Breast epithelium (tissue), 3 donors: ENCODE data around the gene ARID1B.

Source experiments
- POLR2AphosphoS5 ChIP-seq, 3 donors: sonication (generic); formaldehyde crosslinking; IDR thresholded peaks; one replicate each; pipeline ENCODE4 v1.6.1; 2017; ENCODE audit warnings: antibody characterized with exemption in 3 of 3
- TF ChIP-seq, protein P1 (sequence below), 3 donors: fragments of 450-650 bp; IDR thresholded peaks; one replicate each; pipeline ENCODE4 v1.5.1; 2016 to 2017; ENCODE audit warnings: antibody characterized with exemption in 3 of 3, mild to moderate bottlenecking in 3 of 3, moderate library complexity in 3 of 3

DNA sequence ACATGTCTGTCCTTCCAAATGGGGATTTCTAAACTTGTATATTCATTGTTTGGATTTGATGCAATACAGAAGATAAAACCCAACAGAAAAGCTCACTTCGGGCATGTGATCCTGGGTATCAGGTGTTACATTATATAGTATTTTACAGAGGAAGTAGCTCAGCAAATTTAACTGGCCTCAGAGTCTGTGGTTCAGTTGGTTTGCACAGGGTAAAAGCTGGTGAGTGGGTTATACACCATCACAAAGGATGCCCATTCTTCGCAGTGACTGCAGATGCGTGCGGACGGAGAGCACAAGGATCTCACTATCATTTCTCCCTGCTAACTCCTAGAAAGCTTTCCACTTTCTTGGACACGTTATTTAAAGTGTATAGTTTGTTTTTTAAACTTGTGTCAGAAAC is 309.5 kb downstream of the ARID1B start:
- no peak for TF ChIP-seq POLR2AphosphoS5 (IDR thresholded peaks at IDR 0.05)
- TF ChIP-seq, protein P1, sequence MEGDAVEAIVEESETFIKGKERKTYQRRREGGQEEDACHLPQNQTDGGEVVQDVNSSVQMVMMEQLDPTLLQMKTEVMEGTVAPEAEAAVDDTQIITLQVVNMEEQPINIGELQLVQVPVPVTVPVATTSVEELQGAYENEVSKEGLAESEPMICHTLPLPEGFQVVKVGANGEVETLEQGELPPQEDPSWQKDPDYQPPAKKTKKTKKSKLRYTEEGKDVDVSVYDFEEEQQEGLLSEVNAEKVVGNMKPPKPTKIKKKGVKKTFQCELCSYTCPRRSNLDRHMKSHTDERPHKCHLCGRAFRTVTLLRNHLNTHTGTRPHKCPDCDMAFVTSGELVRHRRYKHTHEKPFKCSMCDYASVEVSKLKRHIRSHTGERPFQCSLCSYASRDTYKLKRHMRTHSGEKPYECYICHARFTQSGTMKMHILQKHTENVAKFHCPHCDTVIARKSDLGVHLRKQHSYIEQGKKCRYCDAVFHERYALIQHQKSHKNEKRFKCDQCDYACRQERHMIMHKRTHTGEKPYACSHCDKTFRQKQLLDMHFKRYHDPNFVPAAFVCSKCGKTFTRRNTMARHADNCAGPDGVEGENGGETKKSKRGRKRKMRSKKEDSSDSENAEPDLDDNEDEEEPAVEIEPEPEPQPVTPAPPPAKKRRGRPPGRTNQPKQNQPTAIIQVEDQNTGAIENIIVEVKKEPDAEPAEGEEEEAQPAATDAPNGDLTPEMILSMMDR (IDR thresholded peaks at IDR 0.05) = no peak
